PFSK-1 (cell line): ENCODE measurements around the gene POC5.

Source experiments
- FOXP2 ChIP-seq: optimal IDR thresholded peaks from 2 replicates; pipeline ENCODE3; 2011; ENCODE audit warnings: borderline replicate concordance, control low read depth, inconsistent platforms; ENCODE audit not compliant: insufficient read depth; ENCODE audit errors: extremely low read length, extremely low read depth
- POLR2AphosphoS5 ChIP-seq: IDR thresholded peaks from 2 replicates; pipeline ENCODE4 v1.6.1; 2012; ENCODE audit warnings: low read depth, mild to moderate bottlenecking, control low read depth, low read length, moderate library complexity
- SIN3A ChIP-seq: IDR thresholded peaks from 2 replicates; pipeline ENCODE4 v1.6.1; 2012; ENCODE audit warnings: mild to moderate bottlenecking, low read length, moderate library complexity, borderline replicate concordance; ENCODE audit not compliant: insufficient read depth
- TAF1 ChIP-seq: IDR thresholded peaks from 2 replicates; pipeline ENCODE4 v1.6.1; 2012; ENCODE audit warnings: low read length, control low read depth, borderline replicate concordance; ENCODE audit not compliant: insufficient read depth
- TF ChIP-seq, protein P1 (sequence below), 2 experiments: IDR thresholded peaks; 2 replicates each; pipeline versions ENCODE4 v1.6.1 to v1.8.0; 2011 to 2012; ENCODE audit warnings: low read depth in 2 of 2, low read length in 2 of 2, control low read depth in 1 of 2, inconsistent platforms in 1 of 2, mild to moderate bottlenecking in 1 of 2, moderate library complexity in 1 of 2; ENCODE audit not compliant: insufficient read depth in 1 of 2

The POC5 gene

GRCh38 chr5:75660678-75661465 is 56.4 kb downstream of the POC5 start:
- TF ChIP-seq TAF1 (no peak), POLR2AphosphoS5 (no peak), SIN3A (no peak), FOXP2 (no peak)
- TF ChIP-seq, protein P1, sequence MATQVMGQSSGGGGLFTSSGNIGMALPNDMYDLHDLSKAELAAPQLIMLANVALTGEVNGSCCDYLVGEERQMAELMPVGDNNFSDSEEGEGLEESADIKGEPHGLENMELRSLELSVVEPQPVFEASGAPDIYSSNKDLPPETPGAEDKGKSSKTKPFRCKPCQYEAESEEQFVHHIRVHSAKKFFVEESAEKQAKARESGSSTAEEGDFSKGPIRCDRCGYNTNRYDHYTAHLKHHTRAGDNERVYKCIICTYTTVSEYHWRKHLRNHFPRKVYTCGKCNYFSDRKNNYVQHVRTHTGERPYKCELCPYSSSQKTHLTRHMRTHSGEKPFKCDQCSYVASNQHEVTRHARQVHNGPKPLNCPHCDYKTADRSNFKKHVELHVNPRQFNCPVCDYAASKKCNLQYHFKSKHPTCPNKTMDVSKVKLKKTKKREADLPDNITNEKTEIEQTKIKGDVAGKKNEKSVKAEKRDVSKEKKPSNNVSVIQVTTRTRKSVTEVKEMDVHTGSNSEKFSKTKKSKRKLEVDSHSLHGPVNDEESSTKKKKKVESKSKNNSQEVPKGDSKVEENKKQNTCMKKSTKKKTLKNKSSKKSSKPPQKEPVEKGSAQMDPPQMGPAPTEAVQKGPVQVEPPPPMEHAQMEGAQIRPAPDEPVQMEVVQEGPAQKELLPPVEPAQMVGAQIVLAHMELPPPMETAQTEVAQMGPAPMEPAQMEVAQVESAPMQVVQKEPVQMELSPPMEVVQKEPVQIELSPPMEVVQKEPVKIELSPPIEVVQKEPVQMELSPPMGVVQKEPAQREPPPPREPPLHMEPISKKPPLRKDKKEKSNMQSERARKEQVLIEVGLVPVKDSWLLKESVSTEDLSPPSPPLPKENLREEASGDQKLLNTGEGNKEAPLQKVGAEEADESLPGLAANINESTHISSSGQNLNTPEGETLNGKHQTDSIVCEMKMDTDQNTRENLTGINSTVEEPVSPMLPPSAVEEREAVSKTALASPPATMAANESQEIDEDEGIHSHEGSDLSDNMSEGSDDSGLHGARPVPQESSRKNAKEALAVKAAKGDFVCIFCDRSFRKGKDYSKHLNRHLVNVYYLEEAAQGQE (IDR thresholded peaks at IDR 0.05; ENCODE audit: insufficient read depth in 1 of 2, low read depth in 2 of 2, low read length in 2 of 2) = no peak

DNA sequence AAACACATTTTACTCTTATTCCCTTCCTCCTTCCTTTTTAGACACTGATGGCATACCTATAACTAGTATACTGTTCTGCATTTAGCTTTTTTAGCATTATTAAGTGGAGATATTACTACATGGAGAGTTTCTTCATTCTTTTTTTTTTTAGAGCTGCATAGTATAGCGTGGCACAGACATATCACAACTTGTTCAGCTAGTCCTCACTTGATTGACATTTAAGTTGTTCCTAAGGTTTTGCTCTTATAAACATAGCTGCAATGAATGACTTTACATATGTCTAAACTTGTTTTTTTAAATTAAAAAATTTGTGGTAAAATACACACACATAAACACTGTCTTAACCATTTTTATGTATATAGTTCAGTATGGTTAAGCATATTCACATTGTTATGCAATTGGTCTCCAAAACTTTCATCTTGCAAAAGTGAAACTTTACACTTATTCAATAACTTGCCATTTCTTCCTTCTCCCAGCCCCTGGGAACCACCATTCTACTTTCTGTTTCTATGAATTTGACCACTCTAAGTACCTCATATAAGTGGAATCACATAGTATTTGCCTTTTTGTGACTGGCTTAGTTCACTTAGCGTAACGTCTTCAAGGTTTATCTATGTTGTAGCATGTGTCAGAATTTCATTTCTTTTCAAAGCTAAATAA is 57.3 kb downstream of the POC5 start:
- no peak for TF ChIP-seq POLR2AphosphoS5
- no peak for TF ChIP-seq TAF1
- TF ChIP-seq, protein P1 (IDR thresholded peaks at IDR 0.05; ENCODE audit: insufficient read depth in 1 of 2, low read depth in 2 of 2, low read length in 2 of 2) = no peak
- TF ChIP-seq FOXP2 = no peak
- TF ChIP-seq SIN3A = no peak

DNA sequence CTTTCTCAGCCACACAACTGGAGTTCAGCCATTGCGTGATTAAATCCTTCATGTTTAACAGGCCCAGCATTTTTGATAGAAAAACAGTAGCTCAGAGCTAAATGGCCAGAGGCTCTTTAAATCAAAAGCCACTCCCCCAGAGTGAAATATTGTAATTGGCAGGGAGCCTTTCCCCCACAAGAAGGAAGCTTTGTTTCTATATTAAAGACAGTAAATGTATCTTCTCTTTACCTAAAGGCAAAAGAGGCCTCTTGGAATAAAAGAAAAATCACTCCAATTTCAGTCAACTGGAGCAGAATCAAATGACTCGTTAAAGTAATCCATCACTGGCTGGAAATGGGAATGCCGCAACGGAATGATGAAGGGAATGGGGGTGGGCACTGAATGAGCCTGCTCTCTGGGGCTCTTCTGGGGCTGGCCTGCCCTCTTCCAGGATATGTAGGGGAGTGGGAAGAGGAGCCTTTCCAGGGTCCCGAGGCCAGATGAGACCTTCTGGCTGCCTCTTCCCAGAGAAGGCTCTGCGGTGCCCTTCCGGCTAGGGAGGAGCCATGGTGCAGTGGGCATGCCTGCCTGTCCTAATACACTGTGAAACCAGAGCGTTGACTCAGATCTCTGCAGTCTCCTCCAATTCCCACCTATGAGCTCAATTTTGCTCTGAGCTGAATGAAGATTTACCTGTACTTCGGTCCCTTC is 60.8 kb downstream of the POC5 start:
- no peak for TF ChIP-seq POLR2AphosphoS5
- TF ChIP-seq FOXP2 = no peak
- TF ChIP-seq SIN3A = no peak
- TF ChIP-seq TAF1 = no peak
- TF ChIP-seq, protein P1 (IDR thresholded peaks at IDR 0.05; ENCODE audit: insufficient read depth in 1 of 2, low read depth in 2 of 2, low read length in 2 of 2) = no peak

DNA sequence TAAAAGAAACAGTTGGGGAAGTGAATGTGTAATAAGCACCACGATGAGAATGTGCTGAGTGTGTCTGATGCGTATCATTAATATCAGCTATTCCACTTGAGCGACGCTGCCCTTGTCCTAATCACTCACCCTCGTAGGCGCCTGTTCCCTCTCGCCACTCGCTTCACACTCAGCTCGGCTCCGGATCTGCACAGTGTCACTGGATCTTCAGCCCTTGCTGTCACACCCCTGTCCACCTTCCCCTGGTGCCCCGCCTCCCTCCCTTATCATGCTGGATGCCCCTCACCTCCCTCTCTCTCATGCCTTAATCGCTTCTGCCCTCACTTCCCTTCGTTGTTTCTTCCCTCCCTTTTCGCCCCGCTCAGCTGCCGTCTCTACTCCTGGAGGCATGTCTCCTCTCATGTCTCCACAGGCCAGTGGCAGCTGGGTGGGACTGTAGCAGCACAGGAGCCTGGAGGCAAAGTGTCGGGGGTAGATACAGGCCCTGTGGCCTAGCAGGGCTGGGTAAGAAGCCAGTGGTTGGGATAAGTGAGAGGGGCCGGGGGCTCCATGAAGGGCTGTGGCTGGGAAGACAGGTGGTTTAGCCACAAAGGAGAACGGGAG is 62.4 kb downstream of the POC5 start:
- no peak for TF ChIP-seq TAF1
- TF ChIP-seq, protein P1 (IDR thresholded peaks at IDR 0.05; ENCODE audit: insufficient read depth in 1 of 2, low read depth in 2 of 2, low read length in 2 of 2) = no peak
- TF ChIP-seq FOXP2 = no peak
- no peak for TF ChIP-seq SIN3A
- TF ChIP-seq POLR2AphosphoS5 = no peak
